Ovary (tissue), 9 donors: Measurements from ENCODE around the gene CIDEA. TPM values are rescaled to one million over a fixed set of nuclear protein-coding genes. Genes with fewer than 3 reads are reported as not detected.
"Not testable (repeated sequence)": the region's sequence is repeated elsewhere in the genome, so short reads cannot be mapped to it uniquely, and the experiment has no call there.

ENCODE experiments used
- DNase-seq, 5 donors: peaks; one replicate each; pipeline ENCODE4 v3.0.0-alpha.2; 2019 to 2020
- H3K27ac ChIP-seq, 2 donors: fragments of 200-600 bp; one replicate each; pipeline versions ENCODE4 v1.5.1 to v1.8.0; 2019 to 2022
- H3K27me3 ChIP-seq: fragments of 200-600 bp; one replicate; pipeline ENCODE4 v1.8.0; 2022
- H3K36me3 ChIP-seq: fragments of 200-600 bp; sonication (generic); one replicate; pipeline ENCODE4 v1.5.1; 2019
- H3K4me1 ChIP-seq: one replicate; pipeline ENCODE4 v1.8.1; 2013; ENCODE audit warnings: mild to moderate bottlenecking, moderate library complexity; ENCODE audit not compliant: insufficient read depth
- H3K4me3 ChIP-seq: fragments of 200-600 bp; sonication (generic); one replicate; pipeline ENCODE4 v1.5.1; 2017
- H3K9me3 ChIP-seq, 2 donors: fragments of 200-600 bp in 1 of 2; sonication (generic) in 1 of 2; one replicate each; pipeline versions ENCODE4 v1.5.1 to v1.8.1; 2013 to 2019; ENCODE audit warnings: mild to moderate bottlenecking in 1 of 2, moderate library complexity in 1 of 2
- CTCF ChIP-seq, 3 donors: fragments of 450-650 bp in 2 of 3; fragments of 200-600 bp in 1 of 3; IDR thresholded peaks; one replicate each; pipeline versions ENCODE4 v1.5.1 to v1.8.0; 2016 to 2022; ENCODE audit warnings: antibody characterized with exemption in 3 of 3, mild to moderate bottlenecking in 1 of 3
- EP300 ChIP-seq: sonication (generic); formaldehyde crosslinking; IDR thresholded peaks from one replicate; pipeline ENCODE4 v1.6.1; 2017; ENCODE audit warnings: antibody characterized with exemption
- POLR2A ChIP-seq: fragments of 450-650 bp; IDR thresholded peaks from one replicate; pipeline ENCODE4 v1.6.1; 2017; ENCODE audit warnings: antibody characterized with exemption, mild to moderate bottlenecking, moderate library complexity
- WGBS, 3 donors: extraction: QIAGEN DNeasy Blood & Tissue Kit in 1 of 3; methylation state at CpG; one replicate each; pipeline versions ENCODE4 v1.1.5 to v1.1.7; 2013 to 2017; 5-methylcytosine and 5-hydroxymethylcytosine counted together
- intact Hi-C, 4 donors: fragments of 100-400 bp; cut with DNase I; formaldehyde crosslinking; loops; one replicate each; pipeline versions ENCODE4 v1.11.0 to v1.15.1; 2022 to 2023
- polyA plus RNA-seq, 2 donors: library from polyadenylated mRNA; stranded (reverse); fragments of 200-250 nt in 1 of 2; fragments of 350-450 nt in 1 of 2; fragmentation: Illumina TruSeq in 1 of 2; extraction: RNeasy Lipid Tissue Mini Kit (QIAGEN cat#74804) in 1 of 2; gene quantifications; one replicate each; pipeline ENCODE4 v1.2.3, GENCODE V29; 2013 to 2014
- total RNA-seq, 7 donors: library from RNA; depleted of rRNA in 2 of 7; stranded (reverse); fragments of >200 nt in 2 of 7; fragmentation: NEBNext Ultra II Directional in 3 of 7; extraction: Animal tissue kit (Norgen Biotek cat#: 25700) in 3 of 7; gene quantifications; one replicate each; pipeline versions ENCODE4 v1.1.0 to v1.2.4, GENCODE V29; 2016 to 2023
- donor health status: DM: no; HTN: no; CAD: no; lungs with moderate emphysema.
- donor health status: DM: no; HTN: no; CAD: no.
- donor health status: Bipolar disorder and iron deficiency.
- donor health status: DM: yes; HTN: yes; CAD: no.
- donor health status: DM: no; HTN: no; CAD: no.
- donor health status: DM: yes; HTN: yes; CAD: no.

Gene CIDEA
- total and polyA plus RNA-seq, 9 donors, result 0.15 TPM; not detected in 8

GRCh38 chr18:12239431-12239830 lies 14.7 kb upstream of the CIDEA start:
- peaks cover 1% of the 10 kb centered on the region for H3K4me1 ChIP-seq
- no peak for DNase-seq
- intact Hi-C loops, result no loop called here
- H3K27me3 ChIP-seq, result no peaks in the 10 kb centered on the region
- H3K4me3 ChIP-seq, result no peak overlapping the region
- H3K9me3 ChIP-seq, result no peaks in the 10 kb centered on the region
- H3K27ac ChIP-seq, result no peak overlapping the region
- WGBS, 3 donors, result 75 to 85% (median 80%) methylated on average over 6 of the region's 6 CpGs
- TF ChIP-seq POLR2A, result no peak
- TF ChIP-seq CTCF (IDR thresholded peaks at IDR 0.05), result no peak
- TF ChIP-seq EP300, result no peak
- no peaks in the 10 kb centered on the region for H3K36me3 ChIP-seq

- no peaks in the 10 kb centered on the region for H3K36me3 ChIP-seq
- TF ChIP-seq EP300 (no peak), CTCF (IDR thresholded peaks at IDR 0.05) (no peak), POLR2A (no peak)
- no peak overlapping the region for H3K4me3 ChIP-seq
- no peak for DNase-seq
- H3K27me3 ChIP-seq, result no peaks in the 10 kb centered on the region
- 89 to 91% (median 91%) methylated on average over 21 of the region's 21 CpGs for WGBS, 3 donors
- H3K9me3 ChIP-seq, result no peaks in the 10 kb centered on the region
- no peak overlapping the region for H3K27ac ChIP-seq
- intact Hi-C loops, result no loop called here
- no peaks in the 10 kb centered on the region for H3K4me1 ChIP-seq
These were observed 11.4 kb upstream of the CIDEA start for GRCh38 chr18:12242658-12243260.

GRCh38 chr18:12243272-12243671 lies 10.9 kb upstream of the CIDEA start:
- WGBS, 3 donors, result 91 to 96% (median 94%) methylated on average over 16 to 25 of the region's 25 CpGs
- intact Hi-C loops, H3K4me1 ChIP-seq: not testable (repeated sequence)

GRCh38 chr18:12245793-12246135 lies 8.4 kb upstream of the CIDEA start:
- no peaks in the 10 kb centered on the region for H3K36me3 ChIP-seq
- H3K4me3 ChIP-seq, result no peak overlapping the region
- no peaks in the 10 kb centered on the region for H3K9me3 ChIP-seq
- no peaks in the 10 kb centered on the region for H3K4me1 ChIP-seq
- no peak for DNase-seq
- intact Hi-C loops, result no loop called here
- TF ChIP-seq POLR2A (no peak), CTCF (IDR thresholded peaks at IDR 0.05) (no peak), EP300 (no peak)
- H3K27me3 ChIP-seq, result no peaks in the 10 kb centered on the region
- no peak overlapping the region for H3K27ac ChIP-seq
- WGBS, 3 donors, result 93 to 97% (median 93%) methylated on average over 13 of the region's 13 CpGs

More at GRCh38 chr18:12243272-12243671, 10.9 kb upstream of the CIDEA start:
- DNase-seq, H3K36me3 ChIP-seq, H3K27me3 ChIP-seq, H3K9me3 ChIP-seq, H3K4me3 ChIP-seq, H3K27ac ChIP-seq: not testable (repeated sequence)

- DNase-seq, result no peak
- intact Hi-C loops, result no loop called here
- Histone ChIP-seq H3K36me3 (no peaks in the 10 kb centered on the region), H3K9me3 (no peaks in the 10 kb centered on the region), H3K4me3 (no peak overlapping the region), H3K27ac (no peak overlapping the region), H3K27me3 (no peaks in the 10 kb centered on the region), H3K4me1 (no peaks in the 10 kb centered on the region)
- TF ChIP-seq POLR2A (no peak), CTCF (IDR thresholded peaks at IDR 0.05) (no peak), EP300 (no peak)
- 41 to 47% (median 46%) methylated on average over 32 of the region's 32 CpGs for WGBS, 3 donors
These were observed 7.0 kb upstream of the CIDEA start for GRCh38 chr18:12246849-12247808.
